Lung (tissue), 12 donors: ENCODE results near the gene THOC7. TPM values are rescaled to one million over a fixed set of nuclear protein-coding genes. Genes with fewer than 3 reads are reported as not detected.

ENCODE experiments used
- ATAC-seq: fragments of 200-7000 bp; cut with Tn5 transposase; one replicate; pipeline ENCODE4 v1.9.1; 2020; ENCODE audit warnings: moderate number of reproducible peaks; ENCODE audit not compliant: insufficient read depth, low FRiP score
- DNase-seq, 3 donors: peaks; one replicate each; pipeline ENCODE4 v3.0.0-alpha.2; 2013 to 2017
- H3K27ac ChIP-seq, 2 donors: one replicate each; pipeline ENCODE4 v1.5.1; 2013; ENCODE audit warnings: mild to moderate bottlenecking in 2 of 2, moderate library complexity in 2 of 2, control low read depth in 1 of 2, inconsistent platforms in 1 of 2, low read depth in 1 of 2, low read length in 1 of 2
- H3K27me3 ChIP-seq, 3 donors: one replicate each; pipeline ENCODE4 v1.5.1; 2013; ENCODE audit warnings: low read length in 2 of 3; ENCODE audit not compliant: control insufficient read depth in 3 of 3, insufficient read depth in 3 of 3
- H3K36me3 ChIP-seq, 4 donors: one replicate each; pipeline ENCODE4 v1.5.1; 2013; ENCODE audit warnings: low read length in 4 of 4, mild to moderate bottlenecking in 1 of 4, moderate library complexity in 1 of 4; ENCODE audit not compliant: control insufficient read depth in 4 of 4, insufficient read depth in 4 of 4
- H3K4me1 ChIP-seq, 5 donors: one replicate each; pipeline ENCODE4 v1.5.1; 2013; ENCODE audit warnings: low read length in 5 of 5, mild to moderate bottlenecking in 2 of 5, moderate library complexity in 1 of 5; ENCODE audit not compliant: control insufficient read depth in 5 of 5, insufficient read depth in 5 of 5
- H3K4me3 ChIP-seq: one replicate; pipeline ENCODE4 v1.5.1; 2013; ENCODE audit warnings: mild to moderate bottlenecking, control low read depth, moderate library complexity
- H3K9ac ChIP-seq, 2 donors: one replicate each; pipeline ENCODE4 v1.5.1; 2013; ENCODE audit warnings: low read length in 2 of 2, control low read depth in 1 of 2; ENCODE audit not compliant: insufficient read depth in 1 of 2
- H3K9me3 ChIP-seq, 4 donors: one replicate each; pipeline ENCODE4 v1.5.1; 2013; ENCODE audit warnings: low read length in 3 of 4, mild to moderate bottlenecking in 1 of 4, moderate library complexity in 1 of 4; ENCODE audit not compliant: control insufficient read depth in 4 of 4, insufficient read depth in 3 of 4
- WGBS, 2 donors: extraction: QIAGEN DNeasy Blood & Tissue Kit; methylation state at CpG; one replicate each; pipeline ENCODE4 v1.1.7; 2013; 5-methylcytosine and 5-hydroxymethylcytosine counted together
- polyA plus RNA-seq, 2 donors: library from polyadenylated mRNA; stranded (reverse); fragments of 200-250 nt; gene quantifications; one replicate each; pipeline ENCODE4 v1.2.1, GENCODE V29; 2013
- total RNA-seq, 2 donors: library from RNA; depleted of rRNA in 1 of 2; stranded (reverse); fragments of >200 nt in 1 of 2; gene quantifications; one replicate each; pipeline ENCODE4 v1.2.1, GENCODE V29; 2014 to 2021
- TF ChIP-seq, protein P1 (sequence below): IDR thresholded peaks from 2 replicates; pipeline ENCODE4 v1.5.1; 2012; ENCODE audit warnings: mild to moderate bottlenecking; ENCODE audit errors: control extremely low read depth, extremely low read depth
- donor health status: control.
- donor health status: control.
- donor health status: Bipolar disorder and iron deficiency.
- donor health status: healthy.
- donor health status: DM: yes; HTN: yes; CAD: no.

The THOC7 gene
- total and polyA plus RNA-seq, 4 donors = 38.1 to 124 (median 42.5) TPM

GRCh38 chr3:63878394-63879060, 14.9 kb upstream of the THOC7 start:
- Histone ChIP-seq H3K4me3 (no peak overlapping the region), H3K27ac (no peak overlapping the region), H3K9ac (no peak overlapping the region), H3K27me3 (no peaks in the 10 kb centered on the region), H3K36me3 (no peaks in the 10 kb centered on the region), H3K9me3 (no peaks in the 10 kb centered on the region), H3K4me1 (peaks cover 0 to 18% (median 5%) of the 10 kb centered on the region in 5 donors)
- TF ChIP-seq, protein P1, sequence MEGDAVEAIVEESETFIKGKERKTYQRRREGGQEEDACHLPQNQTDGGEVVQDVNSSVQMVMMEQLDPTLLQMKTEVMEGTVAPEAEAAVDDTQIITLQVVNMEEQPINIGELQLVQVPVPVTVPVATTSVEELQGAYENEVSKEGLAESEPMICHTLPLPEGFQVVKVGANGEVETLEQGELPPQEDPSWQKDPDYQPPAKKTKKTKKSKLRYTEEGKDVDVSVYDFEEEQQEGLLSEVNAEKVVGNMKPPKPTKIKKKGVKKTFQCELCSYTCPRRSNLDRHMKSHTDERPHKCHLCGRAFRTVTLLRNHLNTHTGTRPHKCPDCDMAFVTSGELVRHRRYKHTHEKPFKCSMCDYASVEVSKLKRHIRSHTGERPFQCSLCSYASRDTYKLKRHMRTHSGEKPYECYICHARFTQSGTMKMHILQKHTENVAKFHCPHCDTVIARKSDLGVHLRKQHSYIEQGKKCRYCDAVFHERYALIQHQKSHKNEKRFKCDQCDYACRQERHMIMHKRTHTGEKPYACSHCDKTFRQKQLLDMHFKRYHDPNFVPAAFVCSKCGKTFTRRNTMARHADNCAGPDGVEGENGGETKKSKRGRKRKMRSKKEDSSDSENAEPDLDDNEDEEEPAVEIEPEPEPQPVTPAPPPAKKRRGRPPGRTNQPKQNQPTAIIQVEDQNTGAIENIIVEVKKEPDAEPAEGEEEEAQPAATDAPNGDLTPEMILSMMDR = no peak
- WGBS, 2 donors = 72 to 83% methylated on average over 2 of the region's 2 CpGs
- ATAC-seq = no peak
- no peak for DNase-seq

- ATAC-seq (no peak), DNase-seq (no peak)
- Histone ChIP-seq H3K27me3 (no peaks in the 10 kb centered on the region), H3K9ac (no peak overlapping the region), H3K36me3 (no peaks in the 10 kb centered on the region), H3K9me3 (no peaks in the 10 kb centered on the region), H3K4me3 (no peak overlapping the region), H3K4me1 (peaks cover 0 to 18% (median 5%) of the 10 kb centered on the region in 5 donors), H3K27ac (no peak overlapping the region)
- TF ChIP-seq, protein P1 = no peak
- WGBS, 2 donors = 76 to 86% methylated on average over 3 of the region's 3 CpGs
Measured at GRCh38 chr3:63877737-63878393, 14.3 kb upstream of the THOC7 start.

- H3K36me3 ChIP-seq = no peaks in the 10 kb centered on the region
- no peak overlapping the region for H3K9ac ChIP-seq
- H3K4me3 ChIP-seq = no peak overlapping the region
- peaks cover 0 to 18% (median 5%) of the 10 kb centered on the region in 5 donors for H3K4me1 ChIP-seq
- no peak for ATAC-seq
- DNase-seq = no peak
- WGBS, 2 donors = 71 to 72% methylated on average over 3 of the region's 3 CpGs
- no peaks in the 10 kb centered on the region for H3K27me3 ChIP-seq
- no peaks in the 10 kb centered on the region for H3K9me3 ChIP-seq
- H3K27ac ChIP-seq = no peak overlapping the region
- TF ChIP-seq, protein P1 = no peak
Measured at GRCh38 chr3:63876260-63876659, 12.7 kb upstream of the THOC7 start.
